Renal pelvis (tissue), 4 donors: Measurements from ENCODE around the gene SARDH. TPM values are rescaled to one million over a fixed set of nuclear protein-coding genes. Genes with fewer than 3 reads are reported as not detected.
"Not testable (repeated sequence)": the region's sequence is repeated elsewhere in the genome, so short reads cannot be mapped to it uniquely, and the experiment has no call there.

Source experiments
- DNase-seq: peaks from one replicate; pipeline ENCODE4 v3.0.0-alpha.2; 2013
- polyA plus RNA-seq, 3 donors: library from polyadenylated mRNA; unstranded; fragments of 120-200 nt; gene quantifications; one replicate each; pipeline ENCODE4 v1.2.1, GENCODE V29; 2013; ENCODE audit not compliant: insufficient read length in 3 of 3

SARDH gene
- polyA plus RNA-seq, 3 donors, result 12.9 to 14.8 (median 13.1) TPM

GRCh38 chr9:133778336-133779013, 40.3 kb upstream of the SARDH start:
- no peak for DNase-seq

- no peak for DNase-seq
Measured at GRCh38 chr9:133777871-133778270, 39.7 kb upstream of the SARDH start.

- no peak for DNase-seq
Measured at GRCh38 chr9:133777068-133777791, 39.1 kb upstream of the SARDH start.

- no peak for DNase-seq
Measured at GRCh38 chr9:133775951-133776905, 38.1 kb upstream of the SARDH start.

- no peak for DNase-seq
Measured at GRCh38 chr9:133775291-133775690, 37.1 kb upstream of the SARDH start.

- no peak for DNase-seq
Measured at GRCh38 chr9:133774799-133775198, 36.6 kb upstream of the SARDH start.

- no peak for DNase-seq
Measured at GRCh38 chr9:133773889-133774655, 35.9 kb upstream of the SARDH start.

- DNase-seq, result no peak
Measured at GRCh38 chr9:133772581-133772980, 34.4 kb upstream of the SARDH start.

GRCh38 chr9:133771486-133772482, 33.6 kb upstream of the SARDH start:
- DNase-seq, result no peak

GRCh38 chr9:133770076-133770777, 32.1 kb upstream of the SARDH start:
- DNase-seq, result no peak

GRCh38 chr9:133769511-133770075, 31.4 kb upstream of the SARDH start:
- no peak for DNase-seq

- DNase-seq, result no peak
Measured at GRCh38 chr9:133768859-133769510, 30.8 kb upstream of the SARDH start.

GRCh38 chr9:133768371-133768858, 30.3 kb upstream of the SARDH start:
- no peak for DNase-seq

- no peak for DNase-seq
Measured at GRCh38 chr9:133767625-133768024, 29.5 kb upstream of the SARDH start.

- DNase-seq, result no peak
Measured at GRCh38 chr9:133767008-133767407, 28.9 kb upstream of the SARDH start.

- DNase-seq, result not testable (repeated sequence)
Measured at GRCh38 chr9:133766234-133766633, 28.1 kb upstream of the SARDH start.

- DNase-seq, result no peak
Measured at GRCh38 chr9:133763272-133764183, 25.4 kb upstream of the SARDH start.
